H4 (cell line): Measurements from ENCODE around the gene S1PR1. TPM values are rescaled to one million over a fixed set of nuclear protein-coding genes. Genes with fewer than 3 reads are reported as not detected.
"Not testable (repeated sequence)": the region's sequence is repeated elsewhere in the genome, so short reads cannot be mapped to it uniquely, and the experiment has no call there.

ENCODE experiments used
- DNase-seq: peaks from one replicate; pipeline ENCODE4 v3.0.0-alpha.2; 2015; ENCODE audit warnings: low spot score
- total RNA-seq: library from RNA; depleted of rRNA; stranded (reverse); fragments of >200 nt; shearing (Covaris generic); gene quantifications from 2 replicates; pipeline ENCODE4 v1.2.3, GENCODE V29; 2014; rRNA removed

Gene S1PR1
- total RNA-seq = 3.2 and 4.9 TPM in 2 replicates

- peak; percentile 11 for DNase-seq
Observed at GRCh38 chr1:101236516-101237228, at the start of gene S1PR1. TSS of gene S1PR1 (plus strand) at chr1:101237019. CDS start at chr1:101238985, 1,966 bp downstream.

DNA sequence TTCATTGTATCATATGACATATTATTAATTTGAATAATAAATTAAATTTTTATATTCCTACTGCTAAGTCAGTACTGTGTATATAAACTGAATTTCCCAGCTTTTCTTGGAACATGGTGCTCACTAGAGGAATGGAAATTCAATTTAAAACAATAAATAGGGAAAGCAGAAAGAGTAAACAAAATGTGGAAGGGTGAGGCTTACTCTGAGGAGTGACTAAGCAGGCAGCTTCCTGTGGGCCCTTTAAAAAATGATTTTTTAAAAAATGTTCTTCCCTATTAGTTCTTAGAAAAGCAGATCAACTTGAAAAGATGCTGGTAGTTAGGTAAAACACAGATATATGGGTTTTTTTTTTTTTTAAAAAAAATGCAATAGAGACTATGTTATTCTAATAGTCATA lies 49.5 kb upstream of the S1PR1 start:
- no peak for DNase-seq

DNA sequence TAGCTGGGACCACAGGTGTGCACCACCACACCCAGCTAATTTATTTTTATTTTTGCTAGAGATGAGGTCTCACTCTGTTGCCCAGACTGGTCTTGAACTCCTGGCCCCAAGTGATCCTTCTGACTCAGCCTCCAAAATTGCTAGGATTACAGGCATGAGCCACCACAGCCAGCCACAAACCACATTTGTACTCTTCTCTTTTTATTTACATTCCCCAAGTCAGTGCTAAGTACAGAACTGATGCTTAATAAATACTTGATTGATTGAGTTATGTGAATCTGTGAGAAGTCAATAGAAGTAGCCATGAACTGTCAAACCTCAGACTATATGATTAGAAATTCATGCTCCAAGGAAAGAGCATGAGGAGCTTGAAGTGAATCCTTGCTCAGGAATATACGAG lies 48.5 kb upstream of the S1PR1 start:
- no peak for DNase-seq

DNA sequence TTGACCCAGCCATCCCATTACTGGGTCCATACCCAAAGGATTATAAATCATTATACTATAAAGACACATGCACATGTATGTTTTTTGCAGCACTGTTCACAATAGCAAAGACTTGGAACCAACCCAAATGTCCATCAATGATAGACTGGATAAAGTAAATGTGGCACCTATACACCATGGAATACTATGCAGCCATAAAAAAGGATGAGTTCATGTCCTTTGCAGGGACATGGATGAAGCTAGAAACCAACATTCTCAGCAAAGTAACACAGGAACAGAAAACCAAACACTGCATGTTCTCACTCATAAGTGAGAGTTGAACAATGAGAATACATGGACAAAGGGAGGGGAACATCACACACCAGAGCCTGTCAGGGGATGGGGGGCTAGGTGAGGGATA lies 47.9 kb upstream of the S1PR1 start:
- not testable (repeated sequence) for DNase-seq

- DNase-seq = peak; percentile 17
Observed at GRCh38 chr1:101190441-101190840, 46.4 kb upstream of the S1PR1 start.

DNA sequence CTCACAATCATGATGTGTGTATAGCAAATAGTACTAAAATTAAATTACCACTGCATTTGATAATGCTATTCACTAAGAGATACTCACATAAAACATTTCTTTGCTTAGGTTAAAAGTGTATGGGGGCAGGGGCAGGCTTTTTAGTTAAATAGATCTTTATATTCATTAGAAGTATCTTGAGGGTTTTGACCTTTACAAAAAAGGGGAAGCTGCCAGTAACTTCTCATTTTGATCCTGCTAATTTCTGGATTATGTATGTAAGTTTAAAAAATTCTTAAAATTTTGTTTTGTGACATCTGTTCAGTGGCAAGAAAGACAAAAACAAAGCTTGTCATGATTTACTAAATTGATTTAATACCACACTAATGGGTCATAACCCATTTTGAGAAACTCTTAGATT lies 45.8 kb upstream of the S1PR1 start:
- DNase-seq = no peak

DNA sequence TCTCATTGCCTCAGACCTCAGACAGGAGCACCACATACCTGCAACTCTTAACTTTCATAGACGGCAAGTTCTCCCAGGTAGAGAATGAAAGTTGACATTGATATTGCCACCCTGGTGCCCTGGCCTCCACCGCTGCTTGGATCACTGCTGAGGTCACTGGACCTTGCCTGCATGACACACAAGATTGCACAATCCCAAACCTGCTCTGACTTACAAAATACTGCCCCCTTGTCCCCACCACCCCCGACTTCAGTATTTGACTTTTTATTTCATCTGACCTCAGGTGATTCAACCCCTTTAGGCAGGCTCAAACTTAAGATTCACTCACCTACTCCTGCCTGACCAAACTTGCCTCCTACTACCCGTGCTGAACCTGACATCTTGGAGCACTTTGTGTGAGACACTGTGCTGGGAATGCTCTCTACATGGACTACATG lies 43.1 kb upstream of the S1PR1 start:
- DNase-seq = no peak

- no peak for DNase-seq
Observed at GRCh38 chr1:101194746-101195145, 42.1 kb upstream of the S1PR1 start.

DNA sequence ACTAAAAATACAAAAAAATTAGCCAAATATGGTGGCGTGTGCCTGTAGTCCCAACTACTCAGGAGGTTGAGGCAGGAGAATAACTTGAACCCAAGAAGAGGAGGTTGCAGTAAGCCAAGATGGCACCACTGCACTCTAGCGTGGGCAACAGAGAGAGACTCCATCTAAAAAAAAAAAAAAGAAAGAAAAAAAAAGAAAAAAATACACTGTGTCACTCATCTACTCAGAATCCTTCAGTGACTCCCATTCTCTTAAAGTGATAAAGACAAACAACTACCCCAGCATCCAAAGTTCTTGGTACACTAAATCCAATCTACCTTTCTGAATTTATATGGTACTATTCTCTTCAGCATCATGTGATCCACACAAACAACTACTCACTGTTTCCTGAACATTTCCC lies 40.2 kb upstream of the S1PR1 start:
- DNase-seq = no peak

- DNase-seq = no peak
Observed at GRCh38 chr1:101198842-101199636, 37.8 kb upstream of the S1PR1 start.

DNA sequence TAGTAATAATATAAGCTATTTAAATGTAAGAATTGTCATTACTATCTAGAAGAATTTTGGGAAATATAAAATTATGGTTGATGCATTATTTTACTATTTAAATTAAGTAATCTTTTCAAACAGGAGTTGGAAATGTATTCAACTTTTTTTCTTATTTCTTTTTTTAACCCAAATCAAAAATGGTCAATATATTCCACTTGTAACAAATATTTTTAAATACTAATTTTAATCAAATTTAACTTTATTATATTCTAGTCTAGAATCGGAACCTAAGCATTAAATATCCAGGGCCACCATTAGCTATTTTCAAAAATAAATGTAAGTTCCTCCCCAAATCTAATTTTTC lies 37.2 kb upstream of the S1PR1 start:
- DNase-seq = no peak

- DNase-seq = peak; percentile 45
Observed at GRCh38 chr1:101200513-101200912, 36.3 kb upstream of the S1PR1 start.

DNA sequence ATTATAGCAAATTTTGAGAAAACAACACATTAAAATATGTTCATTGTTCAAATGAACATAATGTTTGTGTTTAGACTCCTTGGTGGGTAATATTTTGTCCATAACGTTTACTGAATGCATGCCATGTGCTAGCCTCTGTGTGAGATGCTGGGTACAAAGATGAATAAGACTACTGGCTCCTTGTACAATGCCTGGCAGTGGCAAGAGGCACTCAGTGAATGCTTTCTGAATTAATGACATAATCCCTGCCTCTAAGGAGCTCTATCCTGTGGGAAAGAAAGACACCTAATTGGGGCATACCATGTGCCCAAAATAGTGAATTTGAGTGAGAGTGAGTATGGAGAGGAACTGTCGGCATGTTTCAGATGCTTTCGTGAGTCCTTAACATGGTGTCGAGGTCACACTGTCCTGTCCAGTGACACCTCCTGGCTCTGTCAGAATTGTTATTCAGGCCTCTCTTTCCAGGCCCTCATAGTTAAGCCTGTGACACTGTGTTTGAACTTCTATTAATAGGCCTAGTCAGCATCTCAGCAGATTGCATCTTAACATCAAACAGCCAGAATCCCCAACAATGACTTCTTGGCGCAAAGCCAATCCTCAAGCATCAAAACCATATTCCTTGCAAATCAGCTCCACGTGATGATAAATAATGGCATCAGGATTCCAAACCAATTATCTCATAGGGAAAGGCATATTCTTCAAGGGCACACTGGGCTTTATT lies 32.8 kb upstream of the S1PR1 start:
- no peak for DNase-seq

- no peak for DNase-seq
Observed at GRCh38 chr1:101205457-101205856, 31.4 kb upstream of the S1PR1 start.

GRCh38 chr1:101206139-101206538 lies 30.7 kb upstream of the S1PR1 start:
- not testable (repeated sequence) for DNase-seq

DNA sequence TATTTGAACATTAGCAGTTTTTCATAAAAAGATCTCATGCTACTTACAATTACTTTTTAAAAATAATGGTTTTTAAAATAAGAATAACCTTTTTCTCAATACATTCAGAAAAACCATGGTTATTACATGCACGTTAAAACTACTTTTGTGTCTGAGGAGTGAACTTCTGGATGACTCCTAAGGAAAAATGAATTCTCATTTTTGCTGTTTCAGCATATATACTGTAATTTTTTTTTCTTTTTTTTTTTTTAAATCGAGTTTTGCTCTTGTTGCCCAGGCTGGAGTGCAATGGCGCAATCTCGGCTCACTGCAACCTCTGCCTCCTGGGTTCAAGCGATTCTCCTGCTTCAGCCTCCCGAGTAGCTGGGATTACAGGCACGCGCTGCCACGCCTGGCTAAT lies 29.5 kb upstream of the S1PR1 start:
- DNase-seq = not testable (repeated sequence)

- DNase-seq = no peak
Observed at GRCh38 chr1:101207891-101208290, 28.9 kb upstream of the S1PR1 start.

DNA sequence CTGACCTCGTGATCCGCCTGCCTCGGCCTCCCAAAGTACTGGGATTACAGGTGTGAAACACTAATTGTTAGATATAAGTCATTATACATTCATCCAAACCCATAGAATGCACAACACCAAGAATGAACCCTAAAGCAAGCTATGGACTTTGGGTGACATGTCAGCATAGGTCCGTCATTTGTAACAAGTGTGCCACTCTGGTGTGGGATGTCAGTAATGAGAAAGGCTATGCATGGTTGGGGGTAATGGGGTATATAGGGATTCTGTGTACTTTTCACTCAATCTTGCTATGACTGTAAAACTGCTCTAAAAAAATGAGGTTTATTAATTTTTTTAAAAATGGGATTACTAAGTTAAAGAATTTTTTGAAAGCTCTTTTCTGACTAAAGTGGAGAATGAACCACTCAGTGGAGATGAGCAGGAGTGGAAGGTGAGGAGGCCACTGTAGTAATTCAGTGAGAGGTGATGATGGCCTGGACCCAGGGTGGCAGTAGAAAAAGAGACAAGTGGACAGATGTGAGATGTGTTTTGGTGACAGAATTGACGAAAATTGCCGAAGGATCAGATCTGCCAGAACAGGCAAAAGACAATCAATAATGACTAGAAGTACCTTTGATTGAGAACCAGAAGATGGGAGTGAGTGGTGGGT lies 21.3 kb upstream of the S1PR1 start:
- no peak for DNase-seq

DNA sequence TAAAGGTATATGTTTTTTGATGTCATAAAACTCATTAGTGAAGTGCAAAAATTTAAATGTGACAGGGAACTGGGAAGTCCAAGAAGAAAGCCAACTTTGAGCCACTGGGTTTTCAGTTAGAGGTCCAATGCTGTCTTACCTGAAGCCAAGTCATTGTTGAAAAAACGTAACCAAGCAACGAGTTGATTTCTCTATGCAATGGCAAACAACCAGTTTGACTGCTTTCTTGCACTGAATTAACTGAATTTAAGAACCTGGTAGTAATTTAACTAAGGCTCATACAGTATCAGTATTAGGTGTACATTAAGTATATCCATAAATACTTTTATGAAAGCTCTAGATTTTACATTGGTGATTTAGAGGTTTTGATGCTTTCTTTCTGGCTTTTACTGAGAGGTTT lies 20.2 kb upstream of the S1PR1 start:
- no peak for DNase-seq

DNA sequence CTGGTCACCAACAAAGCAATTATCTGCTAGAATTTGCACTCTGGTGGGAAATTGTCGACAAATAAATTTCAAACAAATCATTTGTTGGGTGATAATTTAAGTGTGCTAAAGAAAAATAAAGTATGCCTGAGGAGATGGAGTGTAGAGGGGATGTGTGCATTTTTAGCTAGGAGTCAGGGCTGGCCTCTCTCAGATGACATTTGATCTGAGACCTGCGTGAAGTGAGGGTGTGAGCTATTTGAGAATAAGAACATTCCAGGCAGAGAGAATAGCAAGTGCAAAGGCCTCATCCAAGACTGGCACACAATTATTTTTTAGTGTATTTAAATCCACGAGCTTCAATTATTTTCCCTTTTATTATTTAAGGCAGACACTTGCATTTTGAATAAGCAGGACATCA lies 19.7 kb upstream of the S1PR1 start:
- no peak for DNase-seq

DNA sequence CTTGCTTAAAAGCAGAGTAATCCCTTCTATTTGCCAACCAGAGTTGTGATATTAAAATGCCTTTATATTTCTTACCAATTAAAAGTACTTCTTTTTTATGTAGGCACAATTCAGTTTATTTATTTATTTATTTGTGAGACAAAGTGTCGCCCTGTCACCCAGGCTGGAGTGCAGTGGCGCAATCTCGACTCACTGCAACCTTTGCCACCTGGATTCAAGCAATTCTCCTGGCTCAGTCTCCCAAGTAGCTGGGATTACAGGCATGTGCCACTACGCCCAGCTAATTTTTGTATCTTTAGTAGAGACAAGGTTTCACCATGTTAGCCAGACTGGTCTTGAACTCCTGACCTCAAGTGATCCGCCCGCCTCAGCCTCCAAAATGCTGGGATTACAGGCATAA lies 17.9 kb upstream of the S1PR1 start:
- not testable (repeated sequence) for DNase-seq
